HPDE6-E6E7 (cell line): Measurements from ENCODE around the gene RTEL1.

Source experiments
- DNase-seq: peaks from one replicate; pipeline ENCODE4 v3.0.0; 2011; ENCODE audit warnings: missing footprints; ENCODE audit errors: extremely low spot score

RTEL1 gene

GRCh38 chr20:63737945-63738686 lies 80.0 kb downstream of the RTEL1 start:
- DNase-seq = no peak

DNA sequence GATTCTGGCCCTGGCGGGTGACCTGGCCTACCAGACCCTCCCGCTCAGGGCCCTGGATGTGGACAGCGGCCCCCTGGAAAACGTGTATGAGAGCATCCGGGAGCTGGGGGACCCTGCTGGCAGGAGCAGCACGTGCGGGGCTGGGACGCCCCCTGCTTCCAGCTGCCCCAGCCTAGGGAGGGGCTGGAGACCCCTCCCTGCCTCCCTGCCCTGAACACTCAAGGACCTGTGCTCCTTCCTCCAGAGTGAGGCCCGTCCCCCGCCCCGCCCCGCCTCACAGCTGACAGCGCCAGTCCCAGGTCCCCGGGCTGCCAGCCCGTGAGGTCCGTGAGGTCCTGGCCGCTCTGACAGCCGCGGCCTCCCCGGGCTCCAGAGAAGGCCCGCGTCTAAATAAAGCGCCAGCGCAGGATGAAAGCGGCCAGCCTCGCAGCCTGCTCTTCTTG lies 80.6 kb downstream of the RTEL1 start:
- DNase-seq = no peak

GRCh38 chr20:63739130-63740069 lies 81.3 kb downstream of the RTEL1 start, which contains the start of gene SLC2A4RG:
Gene SLC2A4RG, plus strand, starts transcription at chr20:63739776. Its CDS starts 137 bp downstream, at chr20:63739913.
- peak; percentile 98 for DNase-seq

DNA sequence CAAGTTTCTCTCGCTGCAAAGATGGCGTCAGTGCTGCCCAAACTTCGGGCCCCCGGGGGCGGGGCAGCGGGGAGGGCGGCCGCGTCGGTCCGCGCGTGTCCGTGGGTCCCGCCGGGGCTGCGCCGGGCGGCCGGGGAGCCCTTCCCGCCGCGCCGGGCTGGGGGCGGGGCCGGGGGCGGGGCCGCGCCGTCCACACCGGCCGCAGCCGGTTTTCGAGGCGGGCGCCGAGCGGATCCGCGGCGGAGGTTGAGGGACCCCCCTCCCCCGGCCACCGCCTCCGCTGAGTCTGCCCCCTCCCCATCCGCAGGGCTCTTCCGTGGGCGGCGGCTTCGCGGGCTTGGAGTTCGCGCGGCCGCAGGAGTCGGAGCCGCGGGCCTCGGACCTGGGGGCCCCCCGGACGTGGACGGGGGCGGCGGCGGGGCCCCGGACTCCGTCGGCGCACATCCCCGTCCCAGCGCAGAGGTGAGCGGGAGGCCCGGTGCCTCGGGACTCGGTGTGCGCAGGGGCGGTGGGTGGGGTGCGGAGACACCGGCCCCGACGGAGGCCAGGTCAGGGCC lies 82.0 kb downstream of the RTEL1 start:
- no peak for DNase-seq

DNA sequence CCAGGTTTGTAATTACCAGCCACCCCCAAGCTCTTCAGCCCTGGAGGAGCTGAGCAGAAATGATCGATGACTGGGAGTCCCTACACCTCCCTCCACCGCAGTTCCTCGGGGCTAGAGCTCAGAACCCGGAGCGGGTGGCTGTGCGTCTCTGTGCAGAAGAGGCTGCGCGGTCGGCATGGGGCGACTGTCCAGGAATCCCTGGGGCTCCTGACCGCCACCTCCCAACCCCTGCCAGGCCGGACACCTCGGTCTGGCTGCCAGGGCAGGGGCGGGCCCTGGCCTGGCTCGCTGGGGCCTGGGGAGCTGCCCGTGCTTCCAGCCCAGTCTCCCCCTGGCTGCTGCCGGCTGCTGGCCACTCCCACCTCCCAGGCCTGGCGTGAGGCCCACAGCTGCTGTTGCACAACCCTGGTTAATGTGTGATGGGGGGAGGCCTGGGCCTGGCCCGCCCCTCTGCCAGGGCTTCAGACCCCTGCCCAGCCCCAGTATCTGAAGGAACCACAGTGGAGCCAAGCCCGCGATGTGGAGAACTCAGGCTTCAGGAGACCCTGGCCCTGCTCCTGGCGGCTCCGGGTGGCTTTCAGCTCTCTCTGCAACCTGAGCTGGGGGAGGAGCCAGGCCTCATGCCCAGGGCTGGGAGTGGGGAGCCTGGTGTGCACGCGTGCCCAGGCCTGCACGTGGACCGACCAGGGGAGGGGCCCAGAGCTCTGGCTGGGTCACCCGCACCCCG lies 82.7 kb downstream of the RTEL1 start:
- DNase-seq = peak; percentile 97

GRCh38 chr20:63741354-63741675 lies 83.2 kb downstream of the RTEL1 start:
- no peak for DNase-seq

DNA sequence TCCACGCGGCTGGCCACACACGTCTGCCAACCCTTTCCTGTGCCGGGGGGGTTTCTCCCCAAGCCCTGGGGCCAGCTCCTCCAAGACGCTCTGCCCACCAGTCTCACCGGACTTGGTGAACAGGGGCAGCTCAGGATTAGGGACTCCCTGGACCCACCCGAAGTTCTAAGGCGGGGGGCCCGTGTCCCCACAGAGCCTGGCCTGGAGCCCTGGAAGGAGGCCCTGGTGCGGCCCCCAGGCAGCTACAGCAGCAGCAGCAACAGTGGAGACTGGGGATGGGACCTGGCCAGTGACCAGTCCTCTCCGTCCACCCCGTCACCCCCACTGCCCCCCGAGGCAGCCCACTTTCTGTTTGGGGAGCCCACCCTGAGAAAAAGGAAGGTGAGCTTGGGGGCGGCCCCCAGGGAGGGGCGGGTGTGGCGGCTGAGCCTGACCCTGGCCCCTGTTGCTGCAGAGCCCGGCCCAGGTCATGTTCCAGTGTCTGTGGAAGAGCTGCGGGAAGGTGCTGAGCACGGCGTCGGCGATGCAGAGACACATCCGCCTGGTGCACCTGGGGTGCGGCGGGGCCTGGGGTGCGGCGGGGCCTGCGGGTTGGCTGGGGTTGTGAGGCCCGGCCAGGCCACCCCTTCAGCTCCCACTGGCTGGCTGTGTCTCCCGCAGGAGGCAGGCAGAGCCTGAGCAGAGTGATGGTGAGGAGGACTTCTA lies 83.7 kb downstream of the RTEL1 start:
- DNase-seq = no peak

DNA sequence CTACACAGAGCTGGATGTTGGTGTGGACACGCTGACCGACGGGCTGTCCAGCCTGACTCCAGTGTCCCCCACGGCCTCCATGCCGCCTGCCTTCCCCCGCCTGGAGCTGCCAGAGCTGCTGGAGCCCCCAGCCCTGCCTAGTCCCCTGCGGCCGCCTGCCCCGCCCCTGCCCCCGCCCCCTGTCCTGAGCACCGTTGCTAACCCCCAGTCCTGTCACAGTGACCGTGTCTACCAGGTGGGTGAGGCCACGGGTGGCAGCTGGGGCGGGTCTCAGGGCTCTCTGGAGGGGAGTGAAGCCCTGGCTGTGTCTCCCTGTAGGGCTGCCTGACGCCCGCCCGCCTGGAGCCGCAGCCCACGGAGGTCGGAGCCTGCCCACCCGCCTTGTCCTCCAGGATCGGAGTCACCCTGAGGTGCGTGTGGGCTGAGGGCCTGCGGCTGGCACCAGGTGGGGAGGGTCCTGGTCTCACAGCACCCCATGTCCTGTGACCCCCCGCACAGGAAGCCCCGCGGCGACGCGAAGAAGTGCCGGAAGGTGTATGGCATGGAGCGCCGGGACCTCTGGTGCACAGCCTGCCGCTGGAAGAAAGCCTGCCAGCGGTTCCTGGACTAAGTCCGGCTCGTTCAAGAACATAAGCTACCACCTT lies 84.4 kb downstream of the RTEL1 start:
- no peak for DNase-seq

DNA sequence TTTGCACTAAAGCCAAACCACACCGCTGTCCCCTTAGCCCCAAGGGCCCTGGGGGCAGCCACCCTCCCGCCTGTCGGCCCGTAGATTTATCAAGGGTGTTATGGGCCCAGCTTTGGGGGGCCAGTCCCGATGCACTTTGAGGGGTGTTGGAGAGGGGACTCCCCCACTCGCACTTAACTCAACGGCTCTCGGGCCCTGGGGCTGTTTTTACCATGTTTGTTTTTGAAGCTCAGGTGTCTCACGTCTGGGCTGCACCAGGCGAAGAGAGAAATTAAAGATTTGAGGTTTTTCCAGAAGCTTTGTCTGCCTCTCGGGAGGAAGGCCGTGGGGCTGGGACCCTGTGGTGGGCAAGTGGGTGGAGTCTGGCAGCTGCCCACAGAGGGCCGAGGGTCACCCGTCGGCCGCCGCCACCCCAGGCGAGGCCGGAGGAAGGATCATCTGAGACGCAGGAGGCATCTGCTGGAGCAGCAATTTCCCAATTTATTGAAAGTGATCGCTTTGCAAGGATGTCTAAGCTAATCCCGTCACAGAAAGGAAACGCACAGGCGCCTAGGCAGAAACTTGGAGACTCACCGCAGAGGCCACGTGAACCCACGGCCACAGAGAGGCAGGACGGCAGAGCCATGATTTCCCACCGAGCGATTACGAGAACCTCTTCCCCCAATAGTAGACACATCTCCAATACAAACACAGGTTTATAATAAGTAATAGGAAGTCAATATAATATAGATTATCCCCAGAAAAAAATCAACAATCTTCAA lies 85.3 kb downstream of the RTEL1 start:
- no peak for DNase-seq

GRCh38 chr20:63744158-63744557 lies 86.0 kb downstream of the RTEL1 start:
- no peak for DNase-seq

DNA sequence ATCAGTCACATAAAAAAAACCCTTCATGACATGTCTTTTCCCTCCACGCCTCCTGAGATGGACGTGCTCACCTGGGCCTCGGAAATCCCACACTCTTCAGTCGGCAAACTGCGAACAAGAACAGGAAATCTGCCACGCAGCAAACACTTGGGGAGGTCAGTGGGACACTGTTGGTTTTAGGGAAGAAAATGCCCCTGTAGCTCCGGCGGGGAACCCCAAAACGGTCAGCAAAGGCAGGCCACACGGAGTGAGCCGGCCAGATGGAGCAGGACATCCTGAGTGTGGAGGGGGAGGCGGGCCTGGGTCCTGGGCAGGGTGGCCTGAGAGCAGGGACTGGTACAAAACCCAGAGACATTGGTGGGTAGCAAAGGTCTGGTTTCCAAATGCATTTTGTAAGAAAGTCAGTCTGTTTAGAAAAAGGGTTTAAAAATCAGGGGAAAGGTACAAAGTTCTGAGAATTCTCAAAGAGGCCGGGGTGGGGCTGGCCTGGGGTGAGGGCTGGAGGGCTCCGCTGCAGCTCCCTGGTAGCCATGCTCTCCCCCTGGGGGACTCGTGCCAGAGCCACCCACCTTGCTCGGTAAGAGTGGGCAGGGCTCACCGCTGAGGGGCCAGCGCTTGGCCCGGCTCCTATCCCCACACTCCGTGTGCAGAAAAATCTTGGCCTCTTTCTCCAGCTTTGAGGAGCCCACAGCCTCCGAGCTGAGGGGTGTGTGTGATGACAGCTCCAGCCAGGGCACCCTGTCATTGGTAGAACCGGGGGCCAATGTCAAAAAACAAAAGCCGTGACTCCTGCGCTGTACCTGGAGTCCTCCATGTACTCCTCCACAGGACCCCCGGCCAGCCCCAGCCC lies 86.7 kb downstream of the RTEL1 start:
- DNase-seq = no peak

DNA sequence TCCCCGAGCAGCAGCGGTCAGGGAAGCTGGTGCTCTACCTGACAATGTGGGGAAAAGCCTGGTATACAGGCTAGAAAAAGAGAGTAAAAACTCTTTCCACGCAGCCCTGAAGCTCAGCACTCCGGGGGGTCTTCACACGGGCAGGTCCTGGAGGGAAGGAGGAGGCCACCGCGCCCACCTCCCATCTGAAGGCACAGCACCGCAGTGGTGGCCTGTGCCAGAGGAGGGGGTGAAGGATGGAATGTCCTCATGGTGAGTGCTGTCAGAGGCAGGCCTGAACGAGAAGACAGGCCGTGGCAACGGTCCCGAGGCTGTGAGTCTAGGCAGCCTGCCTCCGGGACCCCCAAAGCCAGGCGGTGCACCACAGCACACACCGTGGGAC lies 87.3 kb downstream of the RTEL1 start:
- DNase-seq = no peak
